HG03432 (cell line): Measurements from ENCODE around the gene CCR3.

ENCODE experiments used
- ATAC-seq: cut with Tn5 transposase; IDR thresholded peaks from one replicate; pipeline ENCODE4 v1.9.1; 2021; ENCODE audit warnings: mild to moderate bottlenecking, moderate library complexity; ENCODE audit not compliant: unreplicated experiment

Gene CCR3

GRCh38 chr3:46218196-46218709 is 24.0 kb upstream of the CCR3 start:
- no peak for ATAC-seq

DNA sequence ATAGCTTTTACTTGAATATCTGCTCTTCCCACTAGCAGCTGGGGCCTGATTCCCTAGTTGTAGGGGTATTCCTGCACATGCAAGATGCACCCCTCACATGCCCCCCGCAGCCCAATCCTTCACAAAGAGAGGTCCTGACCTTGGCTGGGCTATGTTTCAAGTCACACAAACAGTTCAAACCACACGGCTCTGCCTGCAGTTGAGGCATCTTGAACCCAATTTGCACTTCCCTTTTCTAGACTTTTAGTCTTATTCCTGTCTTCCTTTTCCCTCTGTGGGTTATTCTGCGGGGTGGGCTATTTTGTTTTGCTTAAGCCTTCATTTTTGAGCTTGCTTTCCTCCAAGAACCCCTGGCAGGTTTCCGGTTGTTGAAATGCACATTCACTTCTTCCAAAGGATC is 20.9 kb upstream of the CCR3 start:
- no peak for ATAC-seq

DNA sequence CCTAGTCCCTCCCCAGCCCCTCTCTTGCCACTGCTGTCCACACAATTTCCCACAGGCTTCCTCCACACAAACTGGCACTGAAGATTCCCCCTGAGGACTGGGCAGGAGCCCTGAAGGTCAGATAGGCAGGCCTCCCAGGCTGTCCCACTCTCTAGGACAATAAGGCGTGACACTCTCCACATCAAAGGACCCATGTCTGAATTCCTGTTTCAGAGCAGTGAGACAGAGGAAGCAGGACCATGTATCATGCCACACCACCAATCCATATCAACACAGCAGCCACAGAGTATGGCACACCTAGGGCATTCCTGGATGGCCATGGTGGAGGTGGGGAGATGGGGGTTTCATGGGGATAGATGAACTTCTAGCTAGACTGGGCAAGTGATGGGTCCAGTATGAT is 20.3 kb upstream of the CCR3 start:
- no peak for ATAC-seq

DNA sequence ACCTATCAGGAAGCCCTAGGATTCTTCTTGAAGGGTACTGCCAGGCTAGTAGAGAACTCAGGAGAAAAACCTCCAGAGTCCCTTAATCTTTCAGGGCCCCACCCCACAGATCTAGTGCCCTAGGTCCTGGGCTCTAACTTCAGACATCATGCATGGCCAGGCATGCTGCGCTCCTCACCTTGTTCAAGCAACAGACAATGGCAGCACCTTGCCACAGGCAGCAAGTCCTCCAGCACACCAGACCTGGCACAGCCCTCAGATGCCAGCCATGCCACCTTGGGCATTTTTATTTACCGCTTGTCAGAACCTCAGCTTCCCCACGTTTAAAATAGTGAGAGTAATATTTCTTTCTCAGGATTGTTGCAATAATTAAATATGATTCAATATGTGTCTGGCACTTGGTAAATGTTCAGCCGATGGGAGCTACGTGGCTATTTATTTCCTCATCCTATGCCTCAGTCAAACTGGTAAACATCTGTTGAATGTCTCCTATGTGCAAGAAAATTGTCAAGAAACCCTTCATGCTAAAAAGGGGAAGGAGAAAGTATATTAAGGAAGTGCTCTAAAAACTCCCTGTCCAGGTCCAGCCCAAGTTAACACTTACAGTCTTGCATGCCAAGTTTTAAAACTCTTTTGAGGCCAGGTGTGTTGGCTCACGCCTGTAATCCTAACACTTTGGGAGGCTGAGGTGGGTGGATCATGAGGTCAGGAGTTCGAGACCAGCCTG is 19.7 kb upstream of the CCR3 start:
- ATAC-seq = no peak

DNA sequence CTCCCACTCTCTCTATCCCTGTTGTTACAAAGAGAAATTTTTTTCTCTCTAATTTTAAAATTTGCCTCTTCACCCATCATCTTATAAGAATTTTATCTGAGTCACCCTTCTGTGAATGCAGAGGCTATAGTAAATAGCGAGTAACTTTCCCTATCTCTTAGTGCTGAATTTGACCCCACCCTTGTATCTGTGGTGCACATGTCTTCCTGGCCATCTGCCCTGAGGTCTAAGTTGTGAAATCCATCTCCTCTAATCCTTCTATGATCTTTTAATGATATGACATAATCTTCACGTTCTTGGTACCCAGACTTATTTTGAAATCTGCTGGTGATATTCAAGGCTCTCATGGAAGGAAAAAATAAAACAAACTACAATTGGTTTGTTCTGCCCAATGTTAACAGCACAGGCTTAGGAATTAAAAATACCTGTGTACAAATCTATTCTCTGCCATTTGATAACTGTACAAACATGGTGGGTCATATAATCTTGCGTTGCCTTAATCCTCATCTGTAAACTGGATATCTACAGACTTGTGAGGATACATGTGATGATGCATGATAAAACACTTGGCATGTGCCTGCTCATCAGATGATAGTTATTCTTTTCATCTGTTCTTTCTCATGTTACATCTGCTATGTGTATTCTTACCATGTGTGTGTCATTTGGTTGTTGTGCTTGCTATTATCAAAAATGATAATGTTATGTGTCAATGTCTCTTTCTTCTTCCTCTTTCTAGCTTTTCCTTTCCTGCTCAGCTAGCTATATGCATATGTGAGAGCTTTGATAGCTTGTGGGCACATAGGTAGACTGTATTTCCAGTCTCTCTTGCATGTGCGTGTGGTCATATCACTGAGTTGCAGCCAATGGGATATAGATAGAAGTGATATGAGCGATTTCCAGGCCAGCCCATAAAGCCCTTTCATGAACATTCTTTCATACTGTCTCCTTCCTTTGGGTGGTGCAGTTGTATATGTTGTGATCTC is 13.7 kb upstream of the CCR3 start:
- ATAC-seq = no peak

- no peak for ATAC-seq
Observed at GRCh38 chr3:46231323-46231722, 10.9 kb upstream of the CCR3 start.

DNA sequence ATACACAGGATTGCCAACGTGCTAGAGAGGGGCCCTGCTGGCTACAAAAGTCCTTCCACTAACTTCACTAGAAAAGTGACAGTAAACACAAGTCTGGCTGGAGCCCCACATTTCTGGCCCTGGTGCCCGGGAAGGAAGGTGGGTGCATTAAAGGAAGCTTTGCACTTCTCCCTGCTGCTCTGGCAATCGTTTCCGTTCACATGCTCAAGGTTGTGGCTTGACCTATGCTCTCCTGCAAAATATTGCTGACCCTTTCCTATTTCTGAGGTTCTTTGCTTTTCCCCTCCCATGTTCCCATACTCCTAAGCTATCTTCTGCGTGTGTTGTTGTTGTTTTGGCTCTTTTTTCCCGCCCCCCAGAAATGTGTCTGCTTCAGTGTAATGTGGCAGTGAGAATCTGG is 9.1 kb upstream of the CCR3 start:
- ATAC-seq = no peak

GRCh38 chr3:46235425-46235824 is 6.8 kb upstream of the CCR3 start:
- ATAC-seq = no peak

DNA sequence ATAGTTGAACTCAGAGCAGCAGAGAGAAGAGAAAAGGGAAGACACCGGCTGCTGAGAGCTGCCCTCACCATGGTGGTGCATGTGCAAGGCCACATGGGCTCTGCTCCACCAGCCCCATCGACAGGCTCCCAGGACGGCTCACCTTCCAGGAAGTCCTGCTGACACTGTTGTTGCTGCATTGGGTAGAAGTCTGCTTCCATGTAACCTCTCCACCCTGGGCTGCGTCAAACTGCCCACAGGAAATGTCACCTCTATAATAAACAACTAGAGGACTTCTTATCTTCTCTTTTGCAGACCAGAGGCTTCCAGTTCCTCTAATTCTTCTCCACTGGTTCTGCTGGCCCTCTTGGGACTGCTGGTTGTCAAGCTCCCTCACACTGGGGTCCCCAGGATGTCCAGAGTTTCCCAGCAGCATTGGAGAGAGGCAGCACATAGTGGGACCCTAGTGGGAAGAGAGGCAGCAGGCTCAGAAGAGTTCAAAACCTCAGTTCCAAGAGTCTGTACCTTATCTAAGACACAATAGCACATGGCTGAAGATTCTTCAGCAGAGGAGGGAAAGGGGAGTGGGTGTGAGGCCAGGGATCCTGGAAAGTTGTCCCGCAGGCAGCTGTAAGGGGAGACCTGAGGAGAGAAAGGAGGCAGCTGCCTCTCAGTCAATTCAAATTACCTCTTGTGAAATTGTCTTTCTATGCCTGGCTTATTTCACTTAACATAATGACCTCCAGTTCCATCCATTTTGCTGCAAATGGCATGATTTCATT is 5.8 kb upstream of the CCR3 start:
- no peak for ATAC-seq

DNA sequence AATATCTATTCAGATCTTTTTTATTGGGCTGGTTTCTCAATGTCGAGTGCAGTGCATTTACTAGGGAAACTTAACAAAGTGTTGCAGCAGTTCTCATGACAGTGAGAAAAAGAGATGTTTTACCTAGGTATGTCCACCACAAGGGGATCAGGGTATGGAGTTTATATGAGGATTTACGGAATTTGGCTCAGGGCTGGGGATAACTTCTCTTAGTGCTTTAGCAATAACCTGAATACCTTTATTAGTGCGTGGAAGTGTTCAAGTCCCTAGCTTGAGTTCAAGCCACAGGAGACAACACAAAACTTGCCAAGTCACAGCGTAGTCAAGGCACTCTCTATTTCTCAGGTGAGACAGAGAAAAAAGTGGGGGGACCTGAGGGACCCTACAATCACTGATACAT is 3.9 kb upstream of the CCR3 start:
- ATAC-seq = no peak

DNA sequence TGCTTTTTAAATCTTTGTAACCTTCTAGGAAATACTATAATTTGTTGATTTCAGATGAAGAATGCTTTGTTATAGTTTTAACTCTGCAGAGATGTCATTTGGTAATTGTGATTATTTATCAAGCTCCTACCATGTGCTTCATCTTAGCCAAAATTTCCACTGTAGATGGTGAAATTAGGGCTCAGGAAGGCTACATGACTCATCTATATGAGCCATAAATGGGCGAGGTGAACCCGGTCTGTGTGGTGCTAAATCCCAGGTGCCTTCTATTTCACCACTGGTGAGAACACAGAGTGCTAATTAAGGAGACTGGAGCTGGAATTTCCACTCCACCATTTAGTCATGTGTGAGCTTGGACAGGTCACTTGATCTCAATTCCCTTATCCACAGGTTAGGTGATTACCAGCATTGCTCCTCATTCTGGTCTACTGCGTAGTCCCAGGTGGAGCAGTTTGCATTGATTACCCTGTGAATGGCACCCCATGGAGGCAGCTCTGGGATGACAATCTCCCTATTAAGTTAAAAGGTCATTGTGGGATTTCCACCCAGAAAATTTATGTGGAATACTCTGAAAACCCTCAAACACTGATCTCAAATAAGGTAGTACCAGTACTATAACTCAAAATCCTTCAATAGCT is 2.8 kb upstream of the CCR3 start:
- ATAC-seq = no peak

- no peak for ATAC-seq
Observed at GRCh38 chr3:46239952-46240351, 2.3 kb upstream of the CCR3 start.

GRCh38 chr3:46243560-46243959 is 1.3 kb downstream of the CCR3 start:
- ATAC-seq = no peak

DNA sequence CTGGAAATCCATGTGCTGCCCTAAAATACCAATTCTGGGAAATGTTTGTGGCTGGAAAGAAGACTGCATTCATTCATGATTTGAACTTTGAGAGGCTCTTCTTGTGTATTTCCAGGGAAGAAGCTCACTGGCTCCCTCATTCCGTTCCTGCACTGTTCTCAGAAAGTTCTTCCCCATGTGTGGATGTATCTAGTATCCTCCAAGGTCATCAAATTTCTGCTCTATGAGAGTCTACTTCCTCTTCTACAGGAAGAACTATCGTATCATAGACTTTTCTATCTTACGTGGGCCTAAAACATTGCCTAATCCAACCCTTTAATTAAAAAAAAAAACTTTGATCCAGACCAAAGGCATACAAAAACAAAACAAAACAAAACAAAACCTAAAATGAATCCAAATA is 2.9 kb downstream of the CCR3 start:
- ATAC-seq = no peak

DNA sequence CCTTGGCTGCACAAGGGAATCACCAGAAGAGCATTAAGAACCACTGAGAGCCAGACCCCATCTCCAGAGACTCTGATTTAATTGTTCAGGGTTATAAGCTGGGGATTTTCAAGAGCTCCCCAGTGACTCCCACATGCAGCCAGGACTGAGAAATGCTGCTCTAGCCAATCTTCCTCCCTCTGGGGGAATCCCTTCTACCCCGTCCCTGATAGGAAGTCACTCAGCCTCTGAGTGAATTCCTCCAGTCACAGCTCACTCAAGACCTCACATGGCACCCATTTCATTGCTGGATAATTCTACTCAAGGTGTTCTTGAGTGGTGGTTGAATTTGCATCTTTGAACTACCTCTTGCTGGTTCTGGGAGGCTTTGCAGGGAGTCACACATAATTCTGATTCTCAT is 10.7 kb downstream of the CCR3 start:
- no peak for ATAC-seq

- ATAC-seq = no peak
Observed at GRCh38 chr3:46258525-46258924, 16.3 kb downstream of the CCR3 start.

DNA sequence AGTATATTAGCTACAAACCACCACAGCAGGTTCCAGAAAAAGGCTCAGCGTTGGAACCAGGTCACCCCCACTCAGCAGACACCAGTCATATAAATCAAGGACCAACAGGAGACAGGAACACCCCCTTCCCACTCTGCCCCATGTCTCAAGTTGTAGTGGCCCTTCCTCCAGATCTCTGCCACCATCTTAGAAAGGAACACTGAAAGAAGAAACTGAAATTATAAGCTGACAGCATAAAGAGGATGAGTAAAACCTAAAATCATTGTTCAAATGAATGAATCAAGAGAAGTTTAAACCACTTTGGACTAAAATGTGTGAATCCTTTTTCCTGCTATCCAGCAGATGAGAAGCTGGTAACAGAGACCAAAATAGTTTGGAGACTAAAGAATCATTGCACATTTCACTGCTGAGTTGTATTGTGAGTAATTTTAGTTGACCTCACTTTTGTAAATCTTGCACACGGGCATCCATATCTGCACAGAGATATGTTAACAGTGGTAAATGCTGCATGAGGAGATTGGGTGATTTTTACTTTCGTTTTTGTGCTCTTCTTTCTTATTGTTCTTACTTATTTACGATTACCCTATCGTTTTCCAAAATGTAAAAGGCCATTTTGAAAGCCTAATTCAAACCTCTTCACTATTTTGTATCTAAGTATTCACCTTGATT is 19.8 kb downstream of the CCR3 start:
- no peak for ATAC-seq

GRCh38 chr3:46264002-46264401 is 21.7 kb downstream of the CCR3 start:
- ATAC-seq = no peak

GRCh38 chr3:46266598-46266997 is 24.3 kb downstream of the CCR3 start:
- no peak for ATAC-seq

DNA sequence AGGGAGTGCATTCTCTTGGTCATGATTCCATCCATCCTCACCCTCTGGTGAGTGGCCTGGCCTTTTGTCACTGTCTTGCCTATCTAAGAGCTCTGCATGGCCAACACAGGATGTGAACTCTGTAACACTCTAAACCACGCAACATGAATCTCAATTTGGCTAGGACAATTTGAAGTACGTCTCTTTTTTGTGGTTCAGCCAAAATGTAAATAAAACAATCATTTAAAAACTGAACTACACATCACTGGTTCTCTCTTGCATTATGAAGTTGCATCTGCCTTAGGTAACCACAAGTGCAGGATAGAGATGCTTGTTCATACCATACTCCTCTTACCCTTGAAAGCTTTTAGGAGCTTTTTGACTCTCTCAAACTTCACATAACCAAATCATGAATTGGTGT is 27.3 kb downstream of the CCR3 start:
- ATAC-seq = no peak
